ENCODE measurements around the gene ADD1.

DNA sequence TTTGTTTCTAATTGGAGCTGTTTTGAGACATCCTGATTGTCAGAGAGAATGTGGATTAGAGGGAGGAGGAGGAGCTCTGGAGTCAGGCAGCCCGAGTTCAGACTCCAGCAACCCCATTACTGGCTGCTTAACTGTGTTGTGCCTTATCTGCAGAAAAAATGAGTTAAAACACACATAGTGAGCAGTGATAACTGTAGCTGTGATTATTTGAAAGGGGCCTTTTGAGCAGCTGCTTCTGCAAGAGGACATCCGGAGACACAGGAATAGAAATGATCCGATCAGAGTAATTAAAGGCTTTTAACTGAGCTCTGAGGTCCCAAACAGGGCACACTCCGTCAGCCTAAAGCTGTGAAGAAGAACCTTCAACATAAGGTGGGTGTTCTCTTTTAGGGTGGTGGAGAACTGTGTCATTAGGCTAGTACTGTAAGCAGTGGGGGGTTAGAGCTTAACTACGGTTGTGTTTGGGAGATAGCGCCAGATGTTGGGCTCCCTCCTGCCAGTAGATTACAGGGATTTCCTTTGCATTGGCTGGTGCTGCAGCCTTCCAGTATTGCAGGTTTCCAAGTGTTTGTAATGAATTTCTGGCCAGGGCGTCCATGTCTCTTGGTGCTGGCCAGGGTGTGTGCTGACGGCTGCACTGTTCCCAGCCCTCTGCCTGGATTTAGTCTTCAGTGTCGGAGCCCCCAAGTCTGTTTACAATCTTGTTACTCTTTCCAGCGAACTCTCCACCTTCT, 24.3 kb downstream of the ADD1 start:
- TF ChIP-seq, protein P1, sequence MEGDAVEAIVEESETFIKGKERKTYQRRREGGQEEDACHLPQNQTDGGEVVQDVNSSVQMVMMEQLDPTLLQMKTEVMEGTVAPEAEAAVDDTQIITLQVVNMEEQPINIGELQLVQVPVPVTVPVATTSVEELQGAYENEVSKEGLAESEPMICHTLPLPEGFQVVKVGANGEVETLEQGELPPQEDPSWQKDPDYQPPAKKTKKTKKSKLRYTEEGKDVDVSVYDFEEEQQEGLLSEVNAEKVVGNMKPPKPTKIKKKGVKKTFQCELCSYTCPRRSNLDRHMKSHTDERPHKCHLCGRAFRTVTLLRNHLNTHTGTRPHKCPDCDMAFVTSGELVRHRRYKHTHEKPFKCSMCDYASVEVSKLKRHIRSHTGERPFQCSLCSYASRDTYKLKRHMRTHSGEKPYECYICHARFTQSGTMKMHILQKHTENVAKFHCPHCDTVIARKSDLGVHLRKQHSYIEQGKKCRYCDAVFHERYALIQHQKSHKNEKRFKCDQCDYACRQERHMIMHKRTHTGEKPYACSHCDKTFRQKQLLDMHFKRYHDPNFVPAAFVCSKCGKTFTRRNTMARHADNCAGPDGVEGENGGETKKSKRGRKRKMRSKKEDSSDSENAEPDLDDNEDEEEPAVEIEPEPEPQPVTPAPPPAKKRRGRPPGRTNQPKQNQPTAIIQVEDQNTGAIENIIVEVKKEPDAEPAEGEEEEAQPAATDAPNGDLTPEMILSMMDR (IDR thresholded peaks at IDR 0.05; ENCODE audit: low read depth, low read length, poor library complexity, severe bottlenecking) = no peak
- no peak for TF ChIP-seq EZH2phosphoT487 (IDR thresholded peaks at IDR 0.05; ENCODE audit: borderline replicate concordance, low read length)

Data from DOHH2 (cell line).